Ishikawa (cell line): ENCODE measurements around the gene MYO5B.

Source experiments
- FOXM1 ChIP-seq: IDR thresholded peaks from 2 replicates; pipeline ENCODE4 v1.6.1; 2012; ENCODE audit warnings: low read depth, borderline replicate concordance
- TEAD4 ChIP-seq: IDR thresholded peaks from 2 replicates; pipeline ENCODE4 v1.6.1; 2012
- TF ChIP-seq, protein P1 (sequence below): IDR thresholded peaks from 2 replicates; pipeline ENCODE4 v1.6.1; 2012

DNA sequence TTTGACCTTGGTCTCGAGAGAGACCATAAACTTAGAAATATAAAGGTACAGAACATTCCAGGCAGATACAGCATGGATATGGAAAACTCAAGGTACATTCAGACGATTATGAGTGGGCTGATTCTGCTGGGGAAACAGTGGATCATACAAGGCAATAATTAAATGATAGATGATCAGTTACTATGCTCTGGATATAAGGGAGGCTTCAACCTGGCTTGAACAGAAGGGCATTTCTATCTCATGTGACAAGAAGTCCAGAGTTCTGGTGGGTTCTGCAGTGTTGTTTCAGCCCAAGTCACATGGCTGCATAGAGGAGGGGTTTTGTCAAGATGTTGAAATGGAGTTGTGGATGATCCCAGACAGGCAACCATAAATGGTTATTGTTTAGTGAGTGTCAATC, 23.5 kb downstream of the MYO5B start:
- TF ChIP-seq, protein P1, sequence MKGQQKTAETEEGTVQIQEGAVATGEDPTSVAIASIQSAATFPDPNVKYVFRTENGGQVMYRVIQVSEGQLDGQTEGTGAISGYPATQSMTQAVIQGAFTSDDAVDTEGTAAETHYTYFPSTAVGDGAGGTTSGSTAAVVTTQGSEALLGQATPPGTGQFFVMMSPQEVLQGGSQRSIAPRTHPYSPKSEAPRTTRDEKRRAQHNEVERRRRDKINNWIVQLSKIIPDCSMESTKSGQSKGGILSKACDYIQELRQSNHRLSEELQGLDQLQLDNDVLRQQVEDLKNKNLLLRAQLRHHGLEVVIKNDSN: no peak
- TF ChIP-seq TEAD4 (no peak), FOXM1 (no peak)
